Keratinocyte (primary cell): ENCODE measurements around the gene CCN2. TPM values are rescaled to one million over a fixed set of nuclear protein-coding genes. Genes with fewer than 3 reads are reported as not detected.

Experiments
- DNase-seq: peaks from one replicate; pipeline ENCODE4 v3.0.0-alpha.2; 2011; ENCODE audit warnings: low read depth, missing footprints, low spot score
- FAIRE-seq: peaks from 2 replicates; lab custom pipeline; 2011; peaks lifted over from hg19 to GRCh38; lab: Jason Lieb, UNC
- H2AFZ ChIP-seq: 2 replicates; pipeline ENCODE4 v1.6.0; 2012; ENCODE audit warnings: low read length, control low read depth, inconsistent platforms; ENCODE audit not compliant: control insufficient read depth
- H3K27ac ChIP-seq: 2 replicates; pipeline ENCODE4 v1.5.1; 2011; ENCODE audit warnings: low read length; ENCODE audit not compliant: control insufficient read depth, insufficient read depth
- H3K27me3 ChIP-seq: 3 replicates; pipeline ENCODE4 v1.6.0; 2011; ENCODE audit warnings: low read length; ENCODE audit not compliant: control insufficient read depth, insufficient read depth; ENCODE audit errors: extremely low read depth
- H3K36me3 ChIP-seq, 2 experiments: 2 replicates in 1 of 2; 3 replicates in 1 of 2; pipeline ENCODE4 v1.5.1; 2011; ENCODE audit warnings: low read length in 2 of 2, mild to moderate bottlenecking in 1 of 2; ENCODE audit not compliant: control insufficient read depth in 2 of 2, insufficient read depth in 2 of 2; ENCODE audit errors: extremely low read depth in 1 of 2
- H3K4me1 ChIP-seq: 3 replicates; pipeline ENCODE4 v1.5.1; 2011; ENCODE audit warnings: low read length; ENCODE audit not compliant: control insufficient read depth, insufficient read depth; ENCODE audit errors: extremely low read depth
- H3K4me2 ChIP-seq: 3 replicates; pipeline ENCODE4 v1.6.0; 2011; ENCODE audit warnings: low read depth, low read length; ENCODE audit not compliant: control insufficient read depth, insufficient read depth; ENCODE audit errors: extremely low read depth
- H3K4me3 ChIP-seq, 3 experiments: fragments of 200-600 bp in 1 of 3; sonication (generic) in 1 of 3; 2 replicates in 2 of 3; 3 replicates in 1 of 3; pipeline ENCODE4 v1.5.1; 2011 to 2016; ENCODE audit warnings: low read length in 3 of 3, mild to moderate bottlenecking in 3 of 3, control low read depth in 2 of 3, inconsistent platforms in 1 of 3, low read depth in 1 of 3, mixed read lengths in 1 of 3, mixed run types in 1 of 3, moderate library complexity in 1 of 3; ENCODE audit not compliant: control insufficient read depth in 2 of 3, insufficient read depth in 2 of 3; ENCODE audit errors: extremely low read depth in 1 of 3
- H3K79me2 ChIP-seq: 2 replicates; pipeline ENCODE4 v1.6.0; 2012; ENCODE audit warnings: low read length; ENCODE audit not compliant: control insufficient read depth, insufficient read depth
- H3K9ac ChIP-seq: 3 replicates; pipeline ENCODE4 v1.6.0; 2011; ENCODE audit warnings: low read length; ENCODE audit not compliant: control insufficient read depth, insufficient read depth; ENCODE audit errors: extremely low read depth
- H3K9me1 ChIP-seq: 3 replicates; pipeline ENCODE4 v1.6.0; 2011; ENCODE audit warnings: low read length; ENCODE audit not compliant: control insufficient read depth, insufficient read depth; ENCODE audit errors: extremely low read depth
- H3K9me3 ChIP-seq: 2 replicates; pipeline ENCODE4 v1.5.1; 2012; ENCODE audit warnings: low read depth, low read length; ENCODE audit not compliant: control insufficient read depth
- H4K20me1 ChIP-seq: 3 replicates; pipeline ENCODE4 v1.6.0; 2011; ENCODE audit warnings: low read length; ENCODE audit not compliant: control insufficient read depth, insufficient read depth; ENCODE audit errors: extremely low read depth
- EZH2 ChIP-seq: IDR thresholded peaks from one replicate; pipeline ENCODE4 v1.6.1; 2012; ENCODE audit warnings: inconsistent platforms, mild to moderate bottlenecking, low read length, moderate library complexity
- dilution Hi-C: fragments of 300-500 bp; cut with MboI; formaldehyde crosslinking; loops from one replicate; pipeline ENCODE4 v1.7.0; 2020; ENCODE audit warnings: low sequenced_read_pairs; ENCODE audit not compliant: extremely low pct_ligation_motif_present
- polyA plus RNA-seq, 5 experiments: library from polyadenylated mRNA; depleted of rRNA in 3 of 5; stranded (reverse) in 3 of 5; stranded (forward) in 1 of 5; unstranded in 1 of 5; fragments of >200 nt; gene quantifications; 1 replicate in 1 of 5; 2 replicates in 3 of 5; 3 replicates in 1 of 5; pipeline versions ENCODE4 v1.2.1 to v1.2.3, GENCODE V29; 2011 to 2012; ENCODE audit warnings: missing spikeins in 2 of 5, low read depth in 1 of 5, low replicate concordance in 1 of 5
- TF ChIP-seq, protein P1 (sequence below), 3 experiments: IDR thresholded peaks in 1 of 3; conservative IDR thresholded peaks in 1 of 3; optimal IDR thresholded peaks in 1 of 3; 2 replicates in 2 of 3; 3 replicates in 1 of 3; pipeline versions ENCODE3 to v1.5.1; 2011; ENCODE audit warnings: low read length in 3 of 3, mild to moderate bottlenecking in 3 of 3, moderate library complexity in 2 of 3, control low read depth in 1 of 3, inconsistent platforms in 1 of 3; ENCODE audit not compliant: insufficient read depth in 2 of 3; ENCODE audit errors: extremely low read depth in 1 of 3

Gene CCN2
- polyA plus RNA-seq, 1 donor (not counting 4 experiments of a cell fraction or from before 2014, with no cell fraction given) = 78.2 TPM

DNA sequence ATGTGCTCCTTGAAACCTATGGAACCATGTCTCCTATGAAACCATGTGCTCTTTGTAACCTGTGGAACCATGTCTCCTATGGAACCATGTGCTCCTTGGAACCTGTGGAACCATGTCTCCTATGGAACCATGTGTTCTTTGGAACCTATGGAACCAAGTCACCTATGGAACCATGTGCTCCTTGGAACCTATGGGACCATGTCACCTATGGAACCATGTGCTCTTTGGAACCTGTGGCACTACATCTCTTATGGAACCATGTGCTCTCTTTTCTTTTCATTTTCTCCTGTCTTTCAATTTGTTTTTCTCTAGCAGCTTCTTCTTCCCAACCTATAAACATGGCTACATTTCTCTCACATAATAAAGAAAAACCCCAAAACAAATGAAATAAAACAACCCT, 11.9 kb upstream of the CCN2 start:
- Histone ChIP-seq H3K4me3 (no peak overlapping the region), H3K36me3 (no peaks in the 10 kb centered on the region), H4K20me1 (no peaks in the 10 kb centered on the region), H3K9me1 (no peaks in the 10 kb centered on the region), H3K9me3 (no peaks in the 10 kb centered on the region), H3K27me3 (no peaks in the 10 kb centered on the region), H3K79me2 (no peaks in the 10 kb centered on the region), H2AFZ (no peak overlapping the region), H3K4me1 (no peaks in the 10 kb centered on the region), H3K4me2 (no peak overlapping the region), H3K27ac (no peak overlapping the region), H3K9ac (no peak overlapping the region)
- dilution Hi-C loops = no loop called here
- FAIRE-seq = no peak
- DNase-seq = no peak
- no peak for TF ChIP-seq EZH2
- TF ChIP-seq, protein P1, sequence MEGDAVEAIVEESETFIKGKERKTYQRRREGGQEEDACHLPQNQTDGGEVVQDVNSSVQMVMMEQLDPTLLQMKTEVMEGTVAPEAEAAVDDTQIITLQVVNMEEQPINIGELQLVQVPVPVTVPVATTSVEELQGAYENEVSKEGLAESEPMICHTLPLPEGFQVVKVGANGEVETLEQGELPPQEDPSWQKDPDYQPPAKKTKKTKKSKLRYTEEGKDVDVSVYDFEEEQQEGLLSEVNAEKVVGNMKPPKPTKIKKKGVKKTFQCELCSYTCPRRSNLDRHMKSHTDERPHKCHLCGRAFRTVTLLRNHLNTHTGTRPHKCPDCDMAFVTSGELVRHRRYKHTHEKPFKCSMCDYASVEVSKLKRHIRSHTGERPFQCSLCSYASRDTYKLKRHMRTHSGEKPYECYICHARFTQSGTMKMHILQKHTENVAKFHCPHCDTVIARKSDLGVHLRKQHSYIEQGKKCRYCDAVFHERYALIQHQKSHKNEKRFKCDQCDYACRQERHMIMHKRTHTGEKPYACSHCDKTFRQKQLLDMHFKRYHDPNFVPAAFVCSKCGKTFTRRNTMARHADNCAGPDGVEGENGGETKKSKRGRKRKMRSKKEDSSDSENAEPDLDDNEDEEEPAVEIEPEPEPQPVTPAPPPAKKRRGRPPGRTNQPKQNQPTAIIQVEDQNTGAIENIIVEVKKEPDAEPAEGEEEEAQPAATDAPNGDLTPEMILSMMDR (optimal IDR thresholded peaks at IDR 0.05 in 1 of 3, IDR thresholded peaks at IDR 0.05 in 1 of 3, conservative IDR thresholded peaks at IDR 0.05 in 1 of 3; ENCODE audit: extremely low read depth in 1 of 3, insufficient read depth in 2 of 3, low read length in 3 of 3) = no peak

DNA sequence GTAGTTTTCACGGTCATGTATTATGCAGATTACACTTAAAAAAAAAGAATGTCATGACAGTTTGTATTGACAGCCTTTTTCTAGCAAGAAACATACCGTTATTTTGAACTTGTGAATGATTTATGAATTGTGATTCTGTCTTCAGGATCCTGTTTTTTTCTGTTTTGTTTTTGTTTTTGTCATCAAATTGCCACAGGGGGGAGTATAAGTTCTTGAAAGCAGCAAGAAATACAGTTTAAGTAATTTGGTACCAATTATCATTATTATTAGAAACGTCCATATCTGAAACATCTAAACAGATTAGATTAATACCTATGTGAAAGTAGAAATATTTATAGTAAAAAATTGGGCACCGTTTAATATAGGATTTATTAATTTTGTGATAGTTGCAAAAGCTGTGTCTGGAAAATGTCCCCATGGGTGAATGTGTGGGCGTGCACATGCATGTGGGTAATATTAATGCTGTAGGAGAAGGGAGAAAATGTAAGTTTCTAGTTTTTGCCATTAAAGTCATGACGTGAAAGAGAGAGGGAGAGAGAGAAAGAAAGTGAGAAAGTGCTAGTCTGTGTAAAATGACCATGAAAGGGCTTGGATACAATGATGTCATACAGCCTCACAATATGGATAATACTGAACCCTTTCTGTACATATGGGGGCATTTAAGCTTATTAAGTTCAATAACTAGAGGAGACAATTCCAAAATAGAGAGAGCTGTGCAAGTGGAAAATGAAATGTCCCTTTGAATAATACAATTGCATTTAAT, 9.4 kb upstream of the CCN2 start:
- Histone ChIP-seq H3K4me2 (no peak overlapping the region), H2AFZ (no peak overlapping the region), H3K9ac (no peak overlapping the region), H3K9me1 (no peaks in the 10 kb centered on the region), H3K27ac (no peak overlapping the region), H4K20me1 (no peaks in the 10 kb centered on the region), H3K4me1 (no peaks in the 10 kb centered on the region), H3K36me3 (no peaks in the 10 kb centered on the region), H3K79me2 (no peaks in the 10 kb centered on the region), H3K4me3 (no peak overlapping the region), H3K9me3 (no peaks in the 10 kb centered on the region), H3K27me3 (no peaks in the 10 kb centered on the region)
- FAIRE-seq (no peak), DNase-seq (no peak)
- dilution Hi-C loops = no loop called here
- TF ChIP-seq EZH2 = no peak
- TF ChIP-seq, protein P1 (optimal IDR thresholded peaks at IDR 0.05 in 1 of 3, IDR thresholded peaks at IDR 0.05 in 1 of 3, conservative IDR thresholded peaks at IDR 0.05 in 1 of 3; ENCODE audit: extremely low read depth in 1 of 3, insufficient read depth in 2 of 3, low read length in 3 of 3) = no peak
